ENCODE measurements around the gene PRKAG2.
"Not testable (repeated sequence)": the region's sequence is repeated elsewhere in the genome, so short reads cannot be mapped to it uniquely, and the experiment has no call there.

PRKAG2 gene

DNA sequence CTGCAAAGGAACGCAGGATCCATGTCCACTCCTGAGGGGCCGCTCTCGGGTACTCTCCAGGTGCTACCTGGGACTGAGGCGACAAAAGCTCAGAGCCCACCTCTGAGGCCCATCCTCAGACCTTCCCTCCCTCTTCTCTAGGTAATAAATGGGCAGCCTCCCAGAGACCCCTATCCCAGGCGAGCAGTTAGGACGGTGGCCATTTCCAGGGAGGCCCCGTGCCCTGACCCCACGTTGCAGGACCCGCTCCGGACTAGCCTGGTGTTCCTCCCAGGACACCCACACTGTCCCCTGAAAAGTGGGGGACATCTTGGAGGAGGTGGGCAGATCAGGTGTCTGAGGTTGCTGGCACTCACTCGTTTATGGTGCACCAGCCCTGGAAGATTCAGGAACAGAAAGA, 44.3 kb downstream of the PRKAG2 start:
- DNase-seq: no peak

GRCh38 chr7:151832138-151832537, 44.8 kb downstream of the PRKAG2 start:
- no peak for DNase-seq

DNA sequence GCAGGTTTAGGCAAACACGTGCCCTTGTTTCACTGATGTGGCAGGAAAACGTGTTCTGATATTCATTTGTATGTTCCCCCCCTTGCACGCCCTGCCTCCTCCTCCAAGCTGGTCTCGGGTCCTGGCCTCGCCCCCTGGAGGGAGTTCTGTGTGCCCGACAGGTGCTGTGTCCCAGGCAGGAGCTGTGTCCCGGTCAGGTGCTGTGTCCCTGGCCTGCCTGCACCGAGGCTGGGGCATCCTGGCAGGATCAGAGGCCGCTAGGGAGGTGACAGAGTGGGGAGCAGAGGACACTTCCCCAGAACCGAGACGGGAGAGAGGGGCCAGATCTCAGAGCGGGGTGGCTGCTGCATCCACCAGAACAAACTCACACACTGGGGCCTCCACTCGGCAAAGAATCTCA, 45.3 kb downstream of the PRKAG2 start:
- no peak for DNase-seq

DNA sequence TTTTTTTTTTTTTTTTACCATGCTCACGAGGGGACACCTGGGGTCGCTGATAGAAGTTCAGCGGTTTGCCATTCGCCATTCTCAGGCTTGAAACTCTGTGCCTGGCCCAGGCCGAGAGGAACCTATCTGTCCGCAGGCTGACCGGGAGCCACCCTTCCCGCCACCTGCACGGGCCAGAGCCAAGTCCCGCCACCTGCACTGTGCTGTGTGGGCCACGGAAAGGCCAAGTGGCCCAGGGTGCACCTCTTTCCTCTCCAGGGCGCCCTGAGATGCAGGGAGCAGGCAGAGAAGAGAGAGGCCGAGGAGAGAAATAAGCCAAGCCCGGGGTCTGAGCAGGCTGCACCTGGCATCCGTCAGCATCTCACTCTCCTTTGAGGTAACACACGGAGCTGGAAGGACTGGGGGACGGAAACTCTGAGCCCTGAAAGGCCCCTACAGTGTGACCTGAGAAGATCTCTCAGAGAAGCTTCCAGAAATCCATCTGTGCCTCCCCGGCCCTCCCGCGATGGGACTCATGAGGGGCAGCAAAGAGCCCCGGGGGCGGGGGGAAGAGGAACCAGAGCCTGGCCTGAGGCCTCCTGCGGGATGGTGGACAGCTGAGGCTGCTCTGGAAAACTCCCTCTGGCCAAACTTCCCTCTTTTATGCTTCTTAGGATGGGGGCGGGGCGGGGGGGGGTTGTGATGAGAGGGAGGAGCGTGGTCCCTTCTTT, 46.6 kb downstream of the PRKAG2 start:
- DNase-seq: no peak

DNA sequence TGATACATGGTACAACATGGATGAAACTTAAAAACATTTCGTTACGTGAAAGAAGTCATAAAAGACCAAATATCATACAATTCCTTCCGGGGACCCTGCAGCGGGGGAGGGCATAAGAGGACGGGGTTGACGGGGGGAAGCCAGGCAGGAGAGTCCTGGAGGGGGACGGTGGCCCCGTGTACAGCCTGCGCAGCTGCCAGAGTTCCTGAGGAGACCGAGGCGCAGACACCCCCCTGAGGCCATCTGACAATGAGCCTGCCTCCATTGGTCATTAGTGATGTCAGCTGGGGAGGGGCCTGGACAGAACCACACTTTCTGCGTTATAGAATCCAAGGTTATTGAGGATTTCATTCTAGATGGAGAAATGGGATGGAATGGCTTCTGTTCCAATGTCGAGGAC, 47.2 kb downstream of the PRKAG2 start:
- DNase-seq: no peak

- DNase-seq: no peak
Measured at GRCh38 chr7:151827620-151828019, 49.3 kb downstream of the PRKAG2 start.

DNA sequence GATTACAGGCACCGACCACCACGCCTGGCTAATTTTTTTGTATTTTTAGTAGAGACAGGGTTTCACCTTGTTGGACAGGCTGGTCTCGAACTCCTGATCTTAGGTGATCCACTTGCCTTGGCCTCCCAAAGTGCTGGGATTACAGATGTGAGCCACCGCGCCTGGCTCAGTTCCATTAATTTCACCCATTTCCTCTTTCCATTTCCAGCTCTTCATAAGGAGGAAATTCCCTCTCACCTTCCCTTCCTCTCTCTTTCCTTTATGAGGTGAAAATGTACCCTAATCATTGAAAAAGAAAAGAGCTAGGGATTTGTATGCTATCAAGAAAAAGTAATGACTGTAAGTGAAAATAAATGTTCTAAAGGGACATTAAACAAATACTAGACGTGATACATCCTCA, 50.6 kb downstream of the PRKAG2 start:
- not testable (repeated sequence) for DNase-seq

GRCh38 chr7:151825721-151826120, 51.2 kb downstream of the PRKAG2 start:
- no peak for DNase-seq

DNA sequence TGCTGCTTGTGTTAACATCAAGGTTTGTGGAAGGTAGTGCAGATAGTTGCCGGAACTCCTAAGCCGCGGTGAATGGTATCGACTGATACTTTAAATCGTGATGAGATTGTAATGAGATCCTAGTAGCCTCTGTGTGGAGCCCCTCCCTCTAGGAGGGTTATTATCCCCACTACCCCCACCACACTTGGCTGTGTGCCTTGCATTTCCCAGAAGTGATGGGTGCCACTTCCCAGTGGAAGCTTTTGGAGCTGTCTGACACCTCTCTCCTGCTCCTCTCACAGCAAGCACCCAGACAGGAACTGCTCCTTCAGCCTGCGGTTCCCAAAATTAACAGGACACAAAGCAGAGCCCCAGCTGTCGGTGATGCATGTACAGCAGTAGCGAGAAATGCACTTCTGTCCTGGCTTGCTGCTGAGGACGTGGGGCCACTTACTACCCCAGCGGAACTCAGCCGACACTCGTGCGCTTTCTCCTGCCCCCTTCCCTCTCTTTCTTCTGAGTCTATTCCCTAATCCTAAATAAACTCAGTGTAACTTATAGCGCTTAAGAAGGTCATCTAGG, 52.5 kb downstream of the PRKAG2 start:
- DNase-seq: no peak

DNA sequence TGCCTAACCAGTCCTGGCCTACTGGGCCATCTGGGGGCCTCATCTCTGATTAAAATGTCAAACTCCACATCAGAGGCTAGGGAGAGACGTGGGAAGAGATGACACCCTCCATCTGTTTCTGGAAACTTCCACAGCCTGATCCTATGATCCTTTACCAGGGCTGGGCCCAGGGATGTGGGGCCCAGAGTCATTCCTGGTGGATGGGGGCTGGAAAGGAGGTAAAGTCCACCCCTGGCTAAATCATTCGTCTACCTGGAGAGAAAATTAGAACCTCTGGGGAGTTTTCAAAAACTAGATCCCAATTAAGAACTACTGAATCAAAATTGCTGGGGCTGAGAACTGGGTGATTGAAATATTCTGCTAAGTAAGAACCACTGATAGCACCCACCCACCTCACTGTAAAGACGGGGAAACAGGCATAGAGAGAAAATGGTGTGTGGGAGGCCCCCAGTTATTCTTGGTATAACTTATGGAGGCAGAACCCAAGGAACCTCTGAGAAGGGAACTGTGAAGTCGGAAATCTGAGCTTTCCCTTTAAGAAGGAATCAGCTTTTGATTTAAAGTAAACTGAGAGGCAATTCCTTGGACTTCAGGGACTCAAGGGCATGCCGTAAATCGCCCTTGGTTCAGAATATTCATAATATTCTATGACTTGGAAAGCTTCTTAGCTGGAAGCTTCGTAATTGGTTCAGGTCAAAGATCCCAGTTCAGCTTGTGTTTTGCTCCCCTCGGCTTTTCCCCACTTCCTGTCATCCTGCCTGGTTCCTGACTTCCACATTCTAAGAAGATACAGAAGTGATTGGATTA, 53.1 kb downstream of the PRKAG2 start:
- DNase-seq: no peak

GRCh38 chr7:151822541-151823181, 54.3 kb downstream of the PRKAG2 start:
- DNase-seq: no peak

DNA sequence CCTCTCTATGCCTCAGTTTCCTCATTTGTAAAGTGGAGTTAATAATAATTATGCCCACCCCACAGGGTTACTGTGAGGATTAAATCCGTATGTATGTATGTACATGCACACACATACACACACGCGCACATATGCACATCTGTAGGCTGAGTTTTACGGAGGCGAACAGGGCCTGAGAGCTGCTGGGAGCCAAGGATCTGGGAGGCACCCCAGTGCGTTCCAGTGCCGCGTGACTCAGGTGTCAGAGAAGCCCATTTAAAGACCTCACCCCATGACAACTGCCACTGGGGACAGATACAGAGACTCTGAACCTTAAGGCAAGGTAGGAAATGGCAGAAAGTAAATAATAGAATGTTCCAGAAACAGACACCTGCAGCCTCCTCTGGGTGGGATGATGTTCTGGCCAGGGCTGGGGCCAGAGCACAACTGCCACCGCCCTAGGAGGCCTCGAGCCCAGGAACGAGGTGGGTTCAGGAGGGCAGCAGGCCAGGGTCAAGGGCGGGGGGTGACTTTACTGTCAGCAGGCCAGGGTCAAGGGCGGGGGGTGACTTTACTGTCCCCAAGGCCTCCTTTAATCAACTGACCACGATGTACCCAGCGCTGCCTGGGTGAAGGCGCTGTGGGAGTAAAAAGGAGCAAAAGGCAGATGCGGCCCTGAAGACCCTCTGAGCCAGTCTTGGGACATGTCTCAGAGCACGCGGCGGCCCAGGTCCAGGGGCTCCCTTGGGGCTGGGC, 54.9 kb downstream of the PRKAG2 start:
- no peak for DNase-seq

DNA sequence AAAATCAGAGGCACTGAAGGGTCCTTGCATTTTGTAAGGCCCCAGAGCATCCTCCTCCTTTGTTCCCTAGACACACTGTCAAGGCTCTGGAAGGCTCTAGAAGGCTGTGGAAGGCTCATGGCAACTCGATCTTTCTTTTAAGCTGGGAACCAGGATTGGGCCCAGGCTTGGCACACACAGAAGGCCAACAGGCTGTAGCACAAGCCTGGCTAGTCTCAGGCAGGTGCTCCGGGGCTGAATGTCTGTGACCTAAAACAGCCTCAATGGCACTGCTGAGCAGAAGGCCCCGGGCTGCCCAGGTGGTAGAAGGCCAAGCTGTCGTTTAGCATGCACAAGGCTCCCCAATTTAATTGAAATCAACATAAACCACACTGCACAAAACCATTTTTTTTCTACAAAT, 55.7 kb downstream of the PRKAG2 start:
- DNase-seq: no peak

DNA sequence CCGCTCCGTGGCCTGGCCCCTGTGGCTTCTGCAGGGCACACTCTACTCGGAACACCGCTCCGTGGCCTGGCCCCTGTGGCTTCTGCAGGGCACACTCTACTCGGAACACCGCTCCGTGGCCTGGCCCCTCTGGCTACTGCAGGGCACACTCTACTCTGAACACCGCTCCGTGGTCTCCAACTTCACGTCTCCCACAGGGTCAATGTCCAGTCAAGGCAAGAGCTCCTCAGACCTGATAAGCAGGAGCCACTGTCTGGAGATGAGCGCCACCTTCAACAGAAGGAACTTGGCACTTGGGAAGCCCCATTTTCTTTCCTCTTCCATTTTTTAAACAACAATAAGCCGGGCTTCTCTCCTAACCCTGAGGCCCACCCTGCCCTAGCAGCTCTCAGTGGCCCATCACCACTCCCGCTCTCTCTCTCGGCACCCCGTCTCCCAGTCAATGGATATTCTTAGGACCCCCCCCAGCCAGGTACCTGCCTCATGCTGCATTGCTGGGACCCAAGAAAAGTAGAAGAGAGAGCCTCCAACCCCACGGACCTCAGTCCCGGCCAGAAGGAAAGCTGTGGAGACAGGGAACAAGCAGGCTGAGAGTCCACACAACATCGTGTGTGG, 56.3 kb downstream of the PRKAG2 start:
- no peak for DNase-seq

GRCh38 chr7:151819866-151820265, 57.0 kb downstream of the PRKAG2 start:
- no peak for DNase-seq

- DNase-seq: no peak
Measured at GRCh38 chr7:151818674-151819519, 58.0 kb downstream of the PRKAG2 start.

DNA sequence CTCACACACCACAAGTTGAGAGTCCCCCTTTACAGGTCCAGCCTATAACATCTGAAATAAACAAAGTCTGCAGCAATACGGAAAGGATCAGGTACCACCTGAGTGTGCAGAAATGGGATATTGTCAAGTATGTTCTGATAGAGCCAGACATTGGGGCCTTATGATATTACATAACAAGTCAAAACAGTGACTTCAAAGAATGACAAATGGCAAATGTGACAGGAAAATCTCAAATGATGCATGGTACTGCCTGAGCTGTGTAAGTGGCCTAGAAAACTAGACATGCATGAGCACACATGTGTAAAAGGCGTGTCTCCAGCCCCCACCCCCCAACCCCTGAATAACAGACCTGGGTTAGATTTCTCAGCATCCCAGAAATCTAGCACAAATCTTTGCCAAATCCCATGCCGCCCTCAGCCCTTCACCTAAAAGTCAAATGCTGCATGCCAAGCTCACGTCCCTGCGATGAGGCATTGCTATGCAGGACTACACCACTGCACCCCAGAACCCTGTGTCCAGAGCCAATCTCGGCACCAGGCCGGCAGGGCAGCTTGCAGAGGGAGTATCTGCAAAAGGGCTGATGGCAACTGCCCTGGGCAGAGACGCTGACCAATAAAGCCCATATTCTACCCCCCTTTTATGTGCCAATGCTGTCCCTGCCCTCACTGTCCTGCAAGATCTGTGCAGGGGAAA, 58.8 kb downstream of the PRKAG2 start:
- no peak for DNase-seq

DNA sequence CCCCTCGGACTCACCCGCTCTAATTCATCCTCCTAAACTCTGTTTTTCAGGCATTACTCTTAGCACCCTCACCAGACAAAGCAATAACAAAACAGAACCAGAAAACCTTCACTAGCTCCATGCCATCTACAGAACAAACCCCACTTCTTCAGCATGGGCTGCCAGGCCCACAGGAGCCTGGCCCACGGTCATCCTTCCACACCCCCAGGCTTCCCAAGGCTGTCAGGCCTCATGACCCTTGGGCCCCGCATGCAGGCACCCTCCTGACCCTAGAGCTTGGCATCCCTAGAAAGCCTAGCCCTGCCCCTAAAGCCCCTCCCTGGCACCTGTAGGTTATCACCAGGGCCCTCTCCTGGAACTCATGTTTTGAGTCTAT, 59.6 kb downstream of the PRKAG2 start:
- no peak for DNase-seq

GRCh38 chr7:151816562-151817314, 60.2 kb downstream of the PRKAG2 start:
- DNase-seq: no peak

GRCh38 chr7:151815419-151815818, 61.5 kb downstream of the PRKAG2 start:
- no peak for DNase-seq
